ENCODE measurements around the gene NAA15.
"Not testable (repeated sequence)": the region's sequence is repeated elsewhere in the genome, so short reads cannot be mapped to it uniquely, and the experiment has no call there.

Gene NAA15

DNA sequence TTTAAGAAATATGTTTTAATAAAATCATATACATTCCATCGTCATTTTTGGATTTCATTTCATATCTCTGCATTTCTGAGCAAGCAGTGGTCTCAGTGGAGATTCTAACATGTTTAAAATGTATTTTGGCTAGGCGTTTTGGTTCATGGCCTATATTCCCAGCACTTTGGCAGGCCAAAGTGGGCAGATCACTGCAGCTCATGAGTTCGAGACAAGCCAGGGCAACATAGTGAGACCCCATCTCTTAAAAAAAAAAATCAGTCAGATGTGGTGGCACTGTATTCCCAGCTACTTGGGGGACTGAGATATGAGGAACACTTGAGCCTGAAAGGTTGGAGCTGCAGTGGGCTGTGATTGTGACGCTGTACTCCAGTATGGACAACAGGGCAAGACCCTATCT is 85.1 kb downstream of the NAA15 start:
- Histone ChIP-seq H3K4me3 (ENCODE audit: low read length) (no peak overlapping the region), H3K9ac (ENCODE audit: low read length) (no peak overlapping the region), H3K27me3 (ENCODE audit: control insufficient read depth, insufficient read depth, low read length) (no peaks in the 10 kb centered on the region), H3K27ac (ENCODE audit: low read length) (no peak overlapping the region), H3K9me3 (ENCODE audit: control insufficient read depth, low read depth, low read length) (no peaks in the 10 kb centered on the region), H3K4me1 (ENCODE audit: control insufficient read depth, low read depth, low read length) (no peaks in the 10 kb centered on the region), H3K36me3 (ENCODE audit: control insufficient read depth, low read depth, low read length) (peaks cover 77% of the 10 kb centered on the region)

DNA sequence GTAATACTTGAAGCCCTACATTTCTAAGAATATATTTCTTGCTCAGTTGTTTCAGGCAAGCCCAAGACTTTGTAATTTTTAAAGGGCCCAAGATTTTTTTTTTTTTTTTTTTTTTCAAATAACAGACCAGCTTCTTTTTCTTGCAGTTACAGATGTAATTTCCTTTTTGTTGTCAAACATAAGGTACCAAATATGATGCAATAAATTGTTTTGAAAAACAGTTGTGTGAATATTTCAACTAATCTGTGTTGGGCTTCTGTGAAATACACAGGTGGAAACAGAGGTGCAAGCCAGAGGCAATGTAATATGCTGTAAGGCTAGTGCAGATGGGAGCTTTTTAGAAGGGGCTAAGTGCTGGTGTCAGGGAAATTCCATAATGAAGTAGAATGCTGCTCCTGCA is 87.8 kb downstream of the NAA15 start:
- no peaks in the 10 kb centered on the region for H3K27me3 ChIP-seq (ENCODE audit: control insufficient read depth, insufficient read depth, low read length)
- H3K4me1 ChIP-seq (ENCODE audit: control insufficient read depth, low read depth, low read length): no peaks in the 10 kb centered on the region
- H3K9ac ChIP-seq (ENCODE audit: low read length): no peak overlapping the region
- no peak overlapping the region for H3K4me3 ChIP-seq (ENCODE audit: low read length)
- H3K9me3 ChIP-seq (ENCODE audit: control insufficient read depth, low read depth, low read length): no peaks in the 10 kb centered on the region
- no peak overlapping the region for H3K27ac ChIP-seq (ENCODE audit: low read length)
- peaks cover 70% of the 10 kb centered on the region for H3K36me3 ChIP-seq (ENCODE audit: control insufficient read depth, low read depth, low read length)

DNA sequence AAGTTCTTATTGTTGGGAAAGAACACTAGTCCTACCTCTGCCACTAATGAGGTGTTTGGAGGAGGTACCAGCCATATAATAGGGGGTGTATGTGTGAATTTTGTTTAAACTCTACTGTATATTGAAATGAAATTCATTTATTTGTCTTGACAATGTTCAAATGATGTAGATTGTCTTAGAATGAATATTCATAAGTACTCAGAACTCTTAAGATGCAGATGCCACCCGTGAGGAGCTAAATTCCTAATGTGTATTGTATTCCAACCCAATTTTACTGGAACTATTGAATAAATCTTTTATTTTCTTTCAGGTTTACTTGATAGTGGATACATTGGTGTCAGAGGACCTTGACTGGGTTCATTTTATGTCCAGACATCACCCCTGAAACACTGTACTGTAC is 88.7 kb downstream of the NAA15 start:
- Histone ChIP-seq H3K4me3 (ENCODE audit: low read length) (no peak overlapping the region), H3K9me3 (ENCODE audit: control insufficient read depth, low read depth, low read length) (no peaks in the 10 kb centered on the region), H3K36me3 (ENCODE audit: control insufficient read depth, low read depth, low read length) (peaks cover 62% of the 10 kb centered on the region), H3K4me1 (ENCODE audit: control insufficient read depth, low read depth, low read length) (no peaks in the 10 kb centered on the region), H3K27ac (ENCODE audit: low read length) (no peak overlapping the region), H3K27me3 (ENCODE audit: control insufficient read depth, insufficient read depth, low read length) (no peaks in the 10 kb centered on the region), H3K9ac (ENCODE audit: low read length) (no peak overlapping the region)

DNA sequence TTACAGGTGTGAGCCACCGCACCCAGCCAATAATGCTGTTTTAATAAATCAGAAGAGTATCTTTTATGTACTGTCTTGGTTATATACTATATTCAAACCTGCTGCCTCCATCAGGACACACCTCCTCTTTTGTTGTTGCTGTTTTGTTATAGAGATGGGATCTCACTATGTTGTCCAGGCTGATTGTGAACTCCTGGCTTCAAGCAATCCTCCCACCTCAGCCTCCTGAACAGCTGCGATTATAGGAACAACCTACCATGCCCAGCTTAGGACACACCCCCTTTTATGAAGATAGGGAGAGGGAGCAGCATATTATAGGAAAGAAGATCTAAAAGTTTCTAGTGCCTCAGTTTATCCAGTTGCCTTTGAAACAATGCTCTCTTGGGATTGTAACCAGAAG is 90.4 kb downstream of the NAA15 start:
- H3K4me1 ChIP-seq (ENCODE audit: control insufficient read depth, low read depth, low read length): no peaks in the 10 kb centered on the region
- no peak overlapping the region for H3K9ac ChIP-seq (ENCODE audit: low read length)
- peaks cover 46% of the 10 kb centered on the region for H3K36me3 ChIP-seq (ENCODE audit: control insufficient read depth, low read depth, low read length)
- no peaks in the 10 kb centered on the region for H3K27me3 ChIP-seq (ENCODE audit: control insufficient read depth, insufficient read depth, low read length)
- no peaks in the 10 kb centered on the region for H3K9me3 ChIP-seq (ENCODE audit: control insufficient read depth, low read depth, low read length)
- no peak overlapping the region for H3K27ac ChIP-seq (ENCODE audit: low read length)
- no peak overlapping the region for H3K4me3 ChIP-seq (ENCODE audit: low read length)

GRCh38 chr4:139392797-139393196 is 91.5 kb downstream of the NAA15 start:
- Histone ChIP-seq H3K9me3 (ENCODE audit: control insufficient read depth, low read depth, low read length) (no peaks in the 10 kb centered on the region), H3K27ac (ENCODE audit: low read length) (no peak overlapping the region), H3K27me3 (ENCODE audit: control insufficient read depth, insufficient read depth, low read length) (no peaks in the 10 kb centered on the region), H3K4me1 (ENCODE audit: control insufficient read depth, low read depth, low read length) (no peaks in the 10 kb centered on the region), H3K36me3 (ENCODE audit: control insufficient read depth, low read depth, low read length) (peaks cover 38% of the 10 kb centered on the region), H3K9ac (ENCODE audit: low read length) (no peak overlapping the region), H3K4me3 (ENCODE audit: low read length) (no peak overlapping the region)

DNA sequence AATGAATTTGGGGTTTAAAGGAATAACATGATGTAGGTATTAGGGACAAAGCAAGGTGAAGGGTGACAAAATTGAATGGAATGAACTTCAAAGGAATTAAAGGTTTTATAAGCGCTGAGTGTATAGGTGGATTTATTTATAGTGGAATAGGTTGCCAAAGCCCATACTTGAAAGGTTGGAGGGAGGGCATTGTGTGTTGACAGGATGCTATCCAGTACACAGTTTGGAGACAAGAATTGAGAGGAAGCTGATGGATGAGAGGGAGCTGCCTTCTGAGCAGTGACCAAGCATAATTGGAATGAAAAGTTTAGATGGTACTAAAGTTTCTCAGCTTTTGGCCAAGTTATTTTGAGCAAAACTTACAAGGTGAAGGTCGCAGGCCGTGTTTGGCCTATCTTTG is 100.1 kb downstream of the NAA15 start:
- no peaks in the 10 kb centered on the region for H3K36me3 ChIP-seq (ENCODE audit: control insufficient read depth, low read depth, low read length)
- H3K9ac ChIP-seq (ENCODE audit: low read length): no peak overlapping the region
- no peak overlapping the region for H3K27ac ChIP-seq (ENCODE audit: low read length)
- no peaks in the 10 kb centered on the region for H3K4me1 ChIP-seq (ENCODE audit: control insufficient read depth, low read depth, low read length)
- no peaks in the 10 kb centered on the region for H3K27me3 ChIP-seq (ENCODE audit: control insufficient read depth, insufficient read depth, low read length)
- H3K4me3 ChIP-seq (ENCODE audit: low read length): no peak overlapping the region
- H3K9me3 ChIP-seq (ENCODE audit: control insufficient read depth, low read depth, low read length): no peaks in the 10 kb centered on the region

DNA sequence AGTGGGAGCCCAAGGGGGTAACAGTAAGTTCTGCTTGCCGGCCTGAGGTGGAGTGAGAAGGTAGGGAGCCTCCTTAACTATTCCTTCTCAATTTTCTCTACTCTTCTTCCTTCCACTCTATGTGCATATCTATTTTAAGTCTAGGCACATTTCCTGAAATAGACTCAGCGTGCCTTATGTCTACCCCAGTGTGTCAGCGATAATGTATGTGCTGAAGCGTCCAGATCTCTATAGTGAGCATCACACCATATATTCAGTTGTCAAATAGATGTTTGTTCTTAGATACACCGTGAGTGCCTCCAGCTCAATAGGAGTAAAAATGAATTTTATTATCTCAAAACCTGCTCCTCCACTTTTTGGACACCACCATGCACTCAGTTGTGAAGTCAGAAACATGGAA is 101.1 kb downstream of the NAA15 start:
- H3K27ac ChIP-seq (ENCODE audit: low read length): no peak overlapping the region
- H3K9me3 ChIP-seq (ENCODE audit: control insufficient read depth, low read depth, low read length): no peaks in the 10 kb centered on the region
- H3K27me3 ChIP-seq (ENCODE audit: control insufficient read depth, insufficient read depth, low read length): no peaks in the 10 kb centered on the region
- H3K36me3 ChIP-seq (ENCODE audit: control insufficient read depth, low read depth, low read length): no peaks in the 10 kb centered on the region
- no peak overlapping the region for H3K4me3 ChIP-seq (ENCODE audit: low read length)
- H3K9ac ChIP-seq (ENCODE audit: low read length): no peak overlapping the region
- no peaks in the 10 kb centered on the region for H3K4me1 ChIP-seq (ENCODE audit: control insufficient read depth, low read depth, low read length)

- Histone ChIP-seq H3K9ac (ENCODE audit: low read length) (no peak overlapping the region), H3K9me3 (ENCODE audit: control insufficient read depth, low read depth, low read length) (no peaks in the 10 kb centered on the region), H3K36me3 (ENCODE audit: control insufficient read depth, low read depth, low read length) (no peaks in the 10 kb centered on the region), H3K27me3 (ENCODE audit: control insufficient read depth, insufficient read depth, low read length) (no peaks in the 10 kb centered on the region), H3K27ac (ENCODE audit: low read length) (no peak overlapping the region), H3K4me1 (ENCODE audit: control insufficient read depth, low read depth, low read length) (no peaks in the 10 kb centered on the region), H3K4me3 (ENCODE audit: low read length) (no peak overlapping the region)
Measured at GRCh38 chr4:139403462-139403861, 102.2 kb downstream of the NAA15 start.

GRCh38 chr4:139410312-139410711 is 109.0 kb downstream of the NAA15 start:
- Histone ChIP-seq H3K27me3 (ENCODE audit: control insufficient read depth, insufficient read depth, low read length) (no peaks in the 10 kb centered on the region), H3K4me3 (ENCODE audit: low read length) (no peak overlapping the region), H3K9me3 (ENCODE audit: control insufficient read depth, low read depth, low read length) (no peaks in the 10 kb centered on the region), H3K9ac (ENCODE audit: low read length) (no peak overlapping the region), H3K4me1 (ENCODE audit: control insufficient read depth, low read depth, low read length) (no peaks in the 10 kb centered on the region), H3K27ac (ENCODE audit: low read length) (no peak overlapping the region), H3K36me3 (ENCODE audit: control insufficient read depth, low read depth, low read length) (no peaks in the 10 kb centered on the region)

GRCh38 chr4:139414671-139415210 is 113.4 kb downstream of the NAA15 start:
- H3K9me3 ChIP-seq (ENCODE audit: control insufficient read depth, low read depth, low read length); H3K36me3 ChIP-seq (ENCODE audit: control insufficient read depth, low read depth, low read length); H3K4me1 ChIP-seq (ENCODE audit: control insufficient read depth, low read depth, low read length); H3K4me3 ChIP-seq (ENCODE audit: low read length); H3K27me3 ChIP-seq (ENCODE audit: control insufficient read depth, insufficient read depth, low read length); H3K27ac ChIP-seq (ENCODE audit: low read length); H3K9ac ChIP-seq (ENCODE audit: low read length): not testable (repeated sequence)

DNA sequence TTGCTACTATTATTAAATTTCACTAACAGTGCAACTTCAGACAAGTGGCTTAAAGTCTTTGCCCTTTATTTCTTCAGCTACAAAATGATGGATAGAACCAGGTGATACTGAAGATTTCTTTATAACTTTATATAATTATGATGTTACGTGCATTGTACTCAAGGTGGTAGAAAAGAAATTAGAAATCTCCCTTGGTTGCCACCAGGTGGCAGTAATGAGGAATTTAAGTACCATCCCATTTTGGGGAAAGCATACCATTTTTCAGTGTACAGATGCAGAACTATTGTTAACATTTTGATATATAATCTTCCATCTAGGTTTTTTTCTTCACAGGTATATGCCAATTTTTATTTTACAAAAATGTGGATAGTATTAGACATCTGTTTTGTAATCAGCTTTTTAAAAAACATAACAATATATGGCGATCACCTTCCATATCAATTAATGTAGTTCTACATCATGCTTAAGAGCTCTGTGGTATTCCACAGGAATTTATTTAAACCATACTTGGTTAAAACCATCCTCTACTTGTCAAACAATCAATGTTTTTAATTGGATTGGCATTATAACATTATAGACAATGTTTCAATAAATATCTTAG is 114.9 kb downstream of the NAA15 start:
- no peak overlapping the region for H3K9ac ChIP-seq (ENCODE audit: low read length)
- no peak overlapping the region for H3K4me3 ChIP-seq (ENCODE audit: low read length)
- no peaks in the 10 kb centered on the region for H3K27me3 ChIP-seq (ENCODE audit: control insufficient read depth, insufficient read depth, low read length)
- no peaks in the 10 kb centered on the region for H3K9me3 ChIP-seq (ENCODE audit: control insufficient read depth, low read depth, low read length)
- no peaks in the 10 kb centered on the region for H3K4me1 ChIP-seq (ENCODE audit: control insufficient read depth, low read depth, low read length)
- H3K36me3 ChIP-seq (ENCODE audit: control insufficient read depth, low read depth, low read length): no peaks in the 10 kb centered on the region
- H3K27ac ChIP-seq (ENCODE audit: low read length): no peak overlapping the region

DNA sequence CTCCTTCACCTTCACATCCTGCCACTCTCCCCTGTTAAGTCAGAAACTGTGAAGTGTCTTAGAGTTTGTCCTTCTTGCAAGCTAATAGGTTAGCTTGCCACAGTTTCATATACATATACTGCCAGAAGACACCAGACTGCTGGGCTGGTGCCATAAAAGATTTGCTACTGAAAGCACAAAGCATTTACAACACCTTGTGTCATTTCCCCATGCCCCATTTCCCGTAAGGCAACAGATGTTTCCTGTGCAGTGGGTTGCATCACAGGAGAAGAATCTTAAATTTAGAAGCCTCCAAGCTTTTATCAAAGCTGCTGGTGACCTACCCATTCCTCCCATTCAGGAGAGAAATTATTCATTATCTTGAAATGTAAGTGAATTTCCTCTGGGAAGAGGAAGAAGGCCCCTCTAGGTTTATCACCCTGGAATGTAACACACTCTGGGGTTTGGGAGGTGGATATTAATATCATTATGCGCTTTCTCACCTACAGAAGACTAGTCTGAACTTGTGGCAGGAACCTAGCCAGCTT is 118.1 kb downstream of the NAA15 start:
- no peaks in the 10 kb centered on the region for H3K4me1 ChIP-seq (ENCODE audit: control insufficient read depth, low read depth, low read length)
- H3K9ac ChIP-seq (ENCODE audit: low read length): no peak overlapping the region
- H3K36me3 ChIP-seq (ENCODE audit: control insufficient read depth, low read depth, low read length): no peaks in the 10 kb centered on the region
- no peaks in the 10 kb centered on the region for H3K9me3 ChIP-seq (ENCODE audit: control insufficient read depth, low read depth, low read length)
- no peak overlapping the region for H3K27ac ChIP-seq (ENCODE audit: low read length)
- no peaks in the 10 kb centered on the region for H3K27me3 ChIP-seq (ENCODE audit: control insufficient read depth, insufficient read depth, low read length)
- H3K4me3 ChIP-seq (ENCODE audit: low read length): no peak overlapping the region

Measured in iPS-18a (cell line).